ENCODE results near the gene AKAP11. TPM values are rescaled to one million over a fixed set of nuclear protein-coding genes. Genes with fewer than 3 reads are reported as not detected.

The AKAP11 gene
- total and polyA plus RNA-seq, 2 of the 13 experiments (the other 11 are each of a cell fraction or from before 2014, with no cell fraction given): 7.2 to 9.8 TPM

DNA sequence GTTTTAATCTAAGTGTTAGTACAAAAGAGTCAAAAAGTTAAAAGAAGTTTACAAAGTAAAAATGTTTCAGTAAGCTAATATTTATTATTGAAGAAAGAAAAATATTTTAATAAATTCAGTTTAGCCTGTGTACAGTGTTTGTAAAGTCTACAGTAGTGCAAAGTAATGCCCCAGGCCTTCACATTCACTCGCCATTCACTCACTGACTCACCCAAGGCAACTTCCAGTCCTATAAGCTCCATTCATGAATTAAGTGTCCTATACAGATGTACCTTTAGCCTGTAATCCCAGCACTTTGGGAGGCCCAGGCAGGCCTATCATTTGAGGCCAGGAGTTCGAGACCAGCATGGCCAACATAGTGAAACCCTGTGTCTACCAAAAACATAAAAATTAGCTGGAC, 24.1 kb upstream of the AKAP11 start:
- no peak for FAIRE-seq
- POLR2A ChIA-PET: no interaction called here
- H3K79me2 ChIP-seq (ENCODE audit: insufficient read depth, low read length): no peaks in the 10 kb centered on the region
- TF ChIP-seq ZNF775 (CRISPR knock-in tag; IDR thresholded peaks at IDR 0.05; ENCODE audit: borderline replicate concordance) (no peak), ZNF564 (CRISPR knock-in tag; IDR thresholded peaks at IDR 0.05) (no peak), ZNF891 (CRISPR knock-in tag; IDR thresholded peaks at IDR 0.05) (no peak), BCLAF1 (IDR thresholded peaks at IDR 0.05) (no peak), MLLT10 (CRISPR knock-in tag; IDR thresholded peaks at IDR 0.05) (no peak), LCORL (IDR thresholded peaks at IDR 0.05) (no peak), LCORL (CRISPR knock-in tag; IDR thresholded peaks at IDR 0.05) (no peak), KDM2A (CRISPR knock-in tag; IDR thresholded peaks at IDR 0.05; ENCODE audit: borderline replicate concordance, low read depth) (no peak), ZNF143 (CRISPR knock-in tag; IDR thresholded peaks at IDR 0.05) (no peak), TIGD3 (CRISPR knock-in tag; IDR thresholded peaks at IDR 0.05; ENCODE audit: borderline replicate concordance) (no peak), ETV6 (CRISPR knock-in tag; conservative IDR thresholded peaks at IDR 0.05) (no peak), ZNF839 (CRISPR knock-in tag; IDR thresholded peaks at IDR 0.05; ENCODE audit: borderline replicate concordance) (no peak), ERF (CRISPR knock-in tag; IDR thresholded peaks at IDR 0.05) (no peak)
- TF ChIP-seq, protein P1, sequence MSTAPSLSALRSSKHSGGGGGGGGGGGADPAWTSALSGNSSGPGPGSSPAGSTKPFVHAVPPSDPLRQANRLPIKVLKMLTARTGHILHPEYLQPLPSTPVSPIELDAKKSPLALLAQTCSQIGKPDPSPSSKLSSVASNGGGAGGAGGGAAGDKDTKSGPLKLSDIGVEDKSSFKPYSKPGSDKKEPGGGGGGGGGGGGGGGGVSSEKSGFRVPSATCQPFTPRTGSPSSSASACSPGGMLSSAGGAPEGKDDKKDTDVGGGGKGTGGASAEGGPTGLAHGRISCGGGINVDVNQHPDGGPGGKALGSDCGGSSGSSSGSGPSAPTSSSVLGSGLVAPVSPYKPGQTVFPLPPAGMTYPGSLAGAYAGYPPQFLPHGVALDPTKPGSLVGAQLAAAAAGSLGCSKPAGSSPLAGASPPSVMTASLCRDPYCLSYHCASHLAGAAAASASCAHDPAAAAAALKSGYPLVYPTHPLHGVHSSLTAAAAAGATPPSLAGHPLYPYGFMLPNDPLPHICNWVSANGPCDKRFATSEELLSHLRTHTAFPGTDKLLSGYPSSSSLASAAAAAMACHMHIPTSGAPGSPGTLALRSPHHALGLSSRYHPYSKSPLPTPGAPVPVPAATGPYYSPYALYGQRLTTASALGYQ (CRISPR knock-in tag; IDR thresholded peaks at IDR 0.05): no peak
- TF ChIP-seq, protein P2, sequence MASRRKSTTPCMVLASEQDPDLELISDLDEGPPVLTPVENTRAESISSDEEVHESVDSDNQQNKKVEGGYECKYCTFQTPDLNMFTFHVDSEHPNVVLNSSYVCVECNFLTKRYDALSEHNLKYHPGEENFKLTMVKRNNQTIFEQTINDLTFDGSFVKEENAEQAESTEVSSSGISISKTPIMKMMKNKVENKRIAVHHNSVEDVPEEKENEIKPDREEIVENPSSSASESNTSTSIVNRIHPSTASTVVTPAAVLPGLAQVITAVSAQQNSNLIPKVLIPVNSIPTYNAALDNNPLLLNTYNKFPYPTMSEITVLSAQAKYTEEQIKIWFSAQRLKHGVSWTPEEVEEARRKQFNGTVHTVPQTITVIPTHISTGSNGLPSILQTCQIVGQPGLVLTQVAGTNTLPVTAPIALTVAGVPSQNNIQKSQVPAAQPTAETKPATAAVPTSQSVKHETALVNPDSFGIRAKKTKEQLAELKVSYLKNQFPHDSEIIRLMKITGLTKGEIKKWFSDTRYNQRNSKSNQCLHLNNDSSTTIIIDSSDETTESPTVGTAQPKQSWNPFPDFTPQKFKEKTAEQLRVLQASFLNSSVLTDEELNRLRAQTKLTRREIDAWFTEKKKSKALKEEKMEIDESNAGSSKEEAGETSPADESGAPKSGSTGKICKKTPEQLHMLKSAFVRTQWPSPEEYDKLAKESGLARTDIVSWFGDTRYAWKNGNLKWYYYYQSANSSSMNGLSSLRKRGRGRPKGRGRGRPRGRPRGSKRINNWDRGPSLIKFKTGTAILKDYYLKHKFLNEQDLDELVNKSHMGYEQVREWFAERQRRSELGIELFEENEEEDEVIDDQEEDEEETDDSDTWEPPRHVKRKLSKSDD (CRISPR knock-in tag; IDR thresholded peaks at IDR 0.05; ENCODE audit: low read depth): no peak

More for the DNA sequence above, 24.1 kb upstream of the AKAP11 start:
- Histone ChIP-seq H3K9ac (ENCODE audit: insufficient read depth, low read depth, low read length) (no peak overlapping the region), H2AFZ (ENCODE audit: low read length) (no peak overlapping the region), H3K9me3 (ENCODE audit: low read length) (no peaks in the 10 kb centered on the region), H3K4me1 (ENCODE audit: insufficient read depth, low read length) (no peaks in the 10 kb centered on the region), H3K4me3 (replicated peaks in 1 of 3; ENCODE audit: insufficient read depth in 1 of 3, low read depth in 2 of 3, low read length in 3 of 3) (no peak overlapping the region), H3K36me3 (replicated peaks in 1 of 2; ENCODE audit: control insufficient read depth in 1 of 2, insufficient read depth in 2 of 2, low read length in 2 of 2) (no peaks in the 10 kb centered on the region), H4K20me1 (ENCODE audit: insufficient read depth, low read length) (no peaks in the 10 kb centered on the region), H3K27ac (ENCODE audit: extremely low read length, insufficient read depth, low read length) (no peak overlapping the region), H3K27me3 (ENCODE audit: control insufficient read depth in 1 of 2, insufficient read depth in 2 of 2, low read length in 2 of 2) (no peaks in the 10 kb centered on the region), H3K4me2 (ENCODE audit: low read depth, low read length) (no peak overlapping the region)
- BruUV-seq (replicated peaks): no TSS peak
- CTCF ChIA-PET (ENCODE audit: low intra/inter-chr PET ratio, low total read pairs): no interaction called here
- 17% methylated on average over 2 of the region's 2 CpGs for WGBS (ENCODE audit: low lambda C conversion rate)
- DNase-seq (ENCODE audit: low spot score) (no peak), ATAC-seq (no peak)
- in situ Hi-C loops (cut with HindIII; ENCODE audit: extremely low pct_ligation_motif_present, low pct_unique_long_range_greater_than_20kb) (no loop called here), intact Hi-C loops (cut with micrococcal nuclease; ENCODE audit: unreplicated experiment) (no loop called here)
